K562 treated with DMSO at 1 percent for 48 hours (cell line): ENCODE measurements around the gene POLDIP2. TPM values are rescaled to one million over a fixed set of nuclear protein-coding genes. Genes with fewer than 3 reads are reported as not detected.

Source experiments
- total RNA-seq: library from RNA; unstranded; fragments of 300-600 nt; gene quantifications from 2 replicates; pipeline ENCODE4 v1.2.3, GENCODE V29; 2022; ENCODE audit warnings: low replicate concordance; ENCODE audit errors: extremely low read depth

Gene POLDIP2, protein sequence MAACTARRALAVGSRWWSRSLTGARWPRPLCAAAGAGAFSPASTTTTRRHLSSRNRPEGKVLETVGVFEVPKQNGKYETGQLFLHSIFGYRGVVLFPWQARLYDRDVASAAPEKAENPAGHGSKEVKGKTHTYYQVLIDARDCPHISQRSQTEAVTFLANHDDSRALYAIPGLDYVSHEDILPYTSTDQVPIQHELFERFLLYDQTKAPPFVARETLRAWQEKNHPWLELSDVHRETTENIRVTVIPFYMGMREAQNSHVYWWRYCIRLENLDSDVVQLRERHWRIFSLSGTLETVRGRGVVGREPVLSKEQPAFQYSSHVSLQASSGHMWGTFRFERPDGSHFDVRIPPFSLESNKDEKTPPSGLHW
- total RNA-seq = not detected in 2 replicates

DNA sequence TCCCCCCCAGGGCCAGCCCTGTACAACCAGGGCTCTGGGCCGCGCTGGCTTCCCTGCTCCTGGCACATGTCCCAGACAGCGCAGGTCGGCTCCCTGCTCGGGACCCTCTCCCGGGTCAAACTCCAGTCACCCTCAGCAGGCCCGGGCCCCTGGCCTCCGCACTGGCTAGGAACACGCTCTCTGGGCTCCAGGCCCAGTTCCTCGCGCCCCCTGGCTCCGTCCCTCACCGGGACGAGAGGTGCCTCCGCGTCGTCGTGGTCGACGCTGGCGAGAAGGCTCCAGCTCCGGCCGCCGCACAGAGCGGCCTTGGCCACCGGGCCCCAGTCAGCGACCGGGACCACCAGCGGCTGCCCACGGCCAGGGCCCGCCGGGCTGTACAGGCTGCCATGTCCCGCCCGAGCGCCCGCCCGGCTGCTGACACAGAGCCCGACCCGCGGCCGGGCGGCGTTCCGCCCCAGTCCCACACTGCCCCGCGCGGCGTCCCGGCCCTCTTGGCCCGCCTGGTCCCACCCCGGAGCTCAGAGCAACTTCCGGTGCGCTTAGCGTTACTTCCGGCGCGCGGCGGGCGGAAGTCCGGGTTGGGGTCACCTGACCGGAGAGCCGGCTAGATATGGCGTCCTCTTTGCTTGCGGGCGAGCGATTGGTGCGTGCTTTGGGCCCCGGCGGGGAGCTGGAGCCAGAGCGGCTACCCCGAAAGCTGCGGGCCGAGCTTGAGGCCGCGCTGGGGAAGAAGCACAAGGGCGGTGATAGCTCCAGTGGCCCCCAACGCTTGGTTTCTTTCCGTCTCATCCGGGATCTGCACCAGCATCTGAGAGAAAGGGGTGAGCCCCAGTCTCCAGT lies at the start of gene POLDIP2:
Gene POLDIP2 (minus strand): TSS at position 467 of the 840 bp plus-strand sequence. CDS start 79 bp downstream, at position 388.

DNA sequence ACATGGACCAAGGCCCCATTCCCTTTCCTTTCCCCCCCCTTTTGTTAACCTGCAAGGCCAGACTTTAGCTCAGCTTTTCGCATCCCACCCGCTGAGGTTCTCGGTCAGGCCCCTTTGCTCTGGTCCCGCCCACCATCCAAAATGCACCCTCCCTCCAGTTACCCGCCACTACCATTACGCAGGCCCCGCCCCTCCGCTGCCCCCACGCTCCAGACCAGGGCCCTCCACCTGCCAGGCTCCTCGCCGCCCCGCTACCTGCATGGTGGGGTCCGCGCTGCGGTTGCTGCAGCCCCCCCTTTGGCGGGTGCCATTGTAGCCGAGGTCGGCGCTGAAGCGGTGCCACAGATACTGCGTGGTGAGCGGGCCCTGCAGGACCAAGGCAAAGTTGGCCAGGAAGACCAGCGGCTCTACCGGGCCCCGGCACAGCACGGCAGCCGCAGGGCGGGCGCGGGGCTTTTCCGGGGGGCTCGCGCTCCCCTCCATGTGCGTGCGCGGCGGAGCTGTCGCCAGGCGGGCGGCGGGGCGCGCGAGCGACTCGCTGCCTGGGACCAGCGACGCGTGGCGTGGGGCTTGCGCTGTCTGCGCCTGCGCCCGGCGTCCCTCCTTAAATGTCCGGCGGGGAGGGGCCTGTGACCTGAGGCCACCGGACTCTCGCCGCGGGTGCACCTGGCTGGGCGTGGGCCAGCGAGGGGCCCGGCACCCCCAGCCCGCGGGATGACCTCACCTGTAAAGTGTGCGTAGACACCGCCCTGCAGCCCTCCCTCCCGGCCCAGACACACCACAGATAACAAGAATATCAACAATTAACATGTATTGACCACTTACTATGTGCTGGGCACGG lies 48.5 kb upstream of the POLDIP2 start, which contains the start of gene SLC46A1:
Gene SLC46A1 (minus strand): TSS at position 581 of the 841 bp plus-strand sequence. CDS start 98 bp downstream, at position 483.

DNA sequence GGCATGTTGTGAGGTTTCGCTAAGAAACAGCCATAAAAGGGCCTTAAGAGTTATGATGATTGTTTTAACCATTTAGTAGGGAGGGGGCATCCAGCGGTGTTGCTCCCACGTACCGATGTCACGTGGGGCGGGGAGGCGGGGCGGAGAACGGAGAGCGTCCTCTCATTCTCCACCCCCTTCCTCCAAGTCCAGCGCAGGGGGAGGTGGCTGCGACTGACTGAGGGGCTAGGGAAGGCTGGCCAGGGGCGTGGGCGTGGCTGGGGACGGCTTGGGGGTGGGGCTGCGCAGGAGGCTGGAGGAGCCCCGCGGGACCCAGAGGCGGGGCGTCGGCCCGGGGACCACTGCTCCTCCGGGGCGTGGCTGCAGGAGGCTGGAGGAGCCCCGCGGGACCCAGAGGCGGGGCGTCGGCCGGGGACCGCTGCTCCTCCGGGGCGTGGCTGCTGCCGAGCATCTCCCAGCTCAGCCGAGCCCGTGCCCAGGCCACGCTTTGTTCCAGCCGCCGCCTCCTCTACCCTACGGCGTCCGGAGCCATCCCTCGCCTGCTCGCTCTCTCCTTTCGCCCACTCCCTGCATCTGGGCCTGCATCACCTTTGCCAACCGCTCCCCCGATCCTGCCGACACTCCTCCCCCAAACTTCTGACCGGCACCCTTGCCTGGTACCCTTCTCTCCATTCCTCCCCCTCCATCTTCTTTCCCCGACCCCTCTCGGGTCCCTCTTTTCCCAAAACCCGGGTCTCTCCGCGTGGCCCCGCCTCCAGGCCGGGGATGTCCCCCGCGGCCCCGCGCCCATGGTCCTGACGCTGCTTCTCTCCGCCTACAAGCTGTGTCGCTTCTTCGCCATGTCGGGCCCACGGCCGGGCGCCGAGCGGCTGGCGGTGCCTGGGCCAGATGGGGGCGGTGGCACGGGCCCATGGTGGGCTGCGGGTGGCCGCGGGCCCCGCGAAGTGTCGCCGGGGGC lies 14.2 kb upstream of the POLDIP2 start, which contains the start of gene SARM1:
Gene SARM1 (plus strand): TSS at position 450 of the 958 bp plus-strand sequence. CDS start 339 bp downstream, at position 789.

DNA sequence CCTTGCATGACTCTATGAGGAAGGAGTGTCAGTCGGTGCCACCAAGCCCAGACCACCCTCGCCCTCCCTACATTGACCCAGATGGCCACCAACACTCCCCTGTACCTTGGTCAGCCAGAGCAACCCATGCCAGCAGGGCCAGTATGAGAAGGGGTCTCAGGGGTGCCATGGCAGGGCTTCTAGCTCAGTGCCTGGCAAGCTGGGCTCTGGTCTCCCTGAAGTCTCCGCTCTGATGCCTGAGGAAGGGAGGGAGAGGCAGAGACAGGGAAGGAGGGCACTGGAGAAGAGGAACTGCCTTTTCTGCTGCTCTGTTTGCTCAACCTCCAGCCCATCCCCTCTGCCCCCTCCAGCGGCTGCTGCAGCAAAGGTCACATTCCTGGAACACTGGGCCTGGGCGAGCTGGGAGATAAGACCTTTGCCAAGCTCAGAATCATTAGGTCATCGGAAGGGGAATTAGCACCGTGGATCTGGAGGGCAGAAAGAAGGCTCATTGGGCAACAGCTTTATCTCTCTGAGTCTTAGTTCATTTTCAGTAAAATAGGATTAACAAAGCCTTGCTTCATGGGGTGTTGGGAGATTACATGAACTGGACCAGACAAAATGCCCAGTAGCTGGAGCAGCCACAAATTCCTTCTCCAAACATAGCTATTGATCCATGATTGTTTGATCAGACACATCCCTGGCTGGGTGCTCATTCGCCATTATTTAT lies 12.9 kb upstream of the POLDIP2 start, which contains the start of gene VTN:
Gene VTN (minus strand): TSS at position 273 of the 709 bp plus-strand sequence. CDS start 104 bp downstream, at position 169.

DNA sequence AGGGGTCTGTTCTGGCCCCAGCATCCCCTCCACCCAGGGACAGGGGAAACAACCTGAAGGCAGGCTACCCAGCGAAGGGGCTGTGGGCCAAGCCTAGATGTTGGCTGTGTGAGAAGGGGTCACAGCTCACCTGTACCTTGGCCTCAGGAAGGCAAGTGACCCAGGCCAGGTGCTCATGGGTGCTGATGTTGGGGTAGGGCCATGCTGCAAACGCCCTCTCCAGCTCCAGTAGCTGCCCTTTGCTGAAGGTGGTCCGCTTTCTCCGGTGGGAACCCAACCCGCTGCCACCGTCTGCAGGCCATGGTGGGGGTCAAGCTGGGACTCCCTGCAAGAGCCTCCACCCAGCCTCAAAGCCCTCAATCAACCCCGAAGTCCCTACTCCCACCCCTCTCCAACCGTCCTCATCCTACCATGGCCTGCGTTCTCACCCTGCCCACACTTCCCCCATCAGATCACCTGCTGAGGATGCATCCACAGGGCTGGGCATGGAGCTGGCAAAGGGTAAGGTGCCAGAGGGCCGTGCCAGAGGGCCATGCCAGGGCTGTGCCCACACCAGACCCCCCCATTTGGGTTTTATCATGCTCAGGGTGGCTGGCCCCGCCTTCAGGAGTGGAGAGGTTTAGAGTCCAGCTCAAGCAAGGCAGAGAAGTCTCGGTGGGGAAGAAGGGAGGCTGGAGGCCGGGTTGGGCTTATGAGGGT lies 7.5 kb upstream of the POLDIP2 start, which contains the start of gene SEBOX:
Gene SEBOX (minus strand): TSS at position 535 of the 699 bp plus-strand sequence. CDS start 48 bp downstream, at position 487.

DNA sequence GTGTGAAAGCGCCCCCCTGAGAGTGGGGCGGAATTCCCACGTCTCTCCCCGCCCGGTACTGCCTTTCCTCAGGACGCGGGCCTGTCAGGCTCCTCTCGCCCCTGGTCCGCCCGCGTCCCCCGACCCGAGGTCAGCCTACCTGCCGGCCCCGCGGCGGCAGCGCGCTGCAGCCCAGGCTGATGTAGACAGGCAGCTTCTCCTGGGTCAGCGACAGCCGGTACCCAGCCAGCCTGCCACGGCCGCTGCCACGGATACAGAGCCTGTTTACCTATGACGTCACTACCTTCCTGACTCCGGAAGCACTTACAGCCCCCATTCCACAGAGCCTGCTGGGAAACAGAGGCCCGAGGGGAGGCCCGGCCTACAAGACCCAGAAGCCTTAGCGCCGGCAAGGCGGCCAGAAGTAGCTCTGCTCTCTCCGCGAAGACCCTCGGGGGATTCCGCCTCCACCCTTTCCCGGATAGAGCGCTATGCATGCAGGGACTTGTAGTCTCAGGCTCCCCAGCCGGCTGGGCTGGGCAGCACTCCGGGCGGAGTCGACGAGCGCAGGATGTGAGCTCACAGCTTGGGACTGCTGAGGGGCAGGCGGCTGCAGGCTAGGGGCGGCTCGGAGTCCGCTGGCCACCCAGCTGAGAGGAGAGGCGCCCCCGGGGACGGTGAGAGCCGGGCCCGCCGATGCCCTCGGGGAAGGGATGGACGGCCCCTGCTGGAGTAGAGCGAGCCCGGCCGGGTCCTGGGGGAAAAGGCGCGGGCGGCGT lies 21.9 kb downstream of the POLDIP2 start, which contains the start of the genes IFT20 and TNFAIP1:
Gene IFT20 (minus strand): TSS at position 272 of the 758 bp plus-strand sequence. CDS start 3,487 bp downstream, outside the sequence.
Gene TNFAIP1 (plus strand): TSS at position 561 of the 758 bp plus-strand sequence. CDS start 3,761 bp downstream, outside the sequence.

DNA sequence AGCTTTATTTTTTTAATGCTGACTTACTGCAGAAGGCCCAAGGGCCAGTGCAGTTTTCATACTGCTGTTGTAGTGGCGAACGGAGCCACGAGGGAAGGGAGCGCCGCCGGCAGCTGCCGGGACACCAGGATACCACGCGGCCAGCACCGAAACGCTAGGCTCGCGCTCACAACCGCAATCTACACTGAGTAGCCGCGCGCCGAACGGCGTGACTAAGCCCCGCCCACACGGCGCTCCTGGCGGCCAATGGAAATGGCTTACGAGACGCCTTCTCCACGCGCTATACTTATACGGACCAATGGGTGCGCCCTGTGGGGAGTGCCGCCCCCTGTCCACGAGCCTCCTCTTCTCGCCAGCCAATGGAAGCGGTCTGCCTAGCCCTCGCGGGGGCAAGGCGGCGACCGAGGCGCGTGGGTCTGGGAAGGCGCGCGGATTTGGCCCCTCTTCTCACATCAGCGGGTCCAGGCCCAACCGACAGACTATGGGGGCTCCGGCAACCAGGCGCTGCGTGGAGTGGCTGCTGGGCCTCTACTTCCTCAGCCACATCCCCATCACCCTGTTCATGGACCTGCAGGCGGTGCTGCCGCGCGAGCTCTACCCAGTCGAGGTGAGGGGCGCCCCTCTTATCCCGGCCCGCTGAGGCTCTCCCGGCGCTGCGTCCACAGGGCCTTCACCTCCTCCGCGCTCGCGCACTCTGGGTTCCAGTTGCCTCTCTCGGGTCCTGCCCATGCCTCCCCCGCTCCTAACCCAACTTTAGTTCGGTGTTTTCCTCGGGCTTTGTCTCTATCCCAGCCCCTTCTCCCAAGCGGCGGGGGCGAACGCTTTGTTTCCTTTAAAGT lies 38.3 kb downstream of the POLDIP2 start, which contains the start of gene TMEM97:
Gene TMEM97 (plus strand): TSS at position 442 of the 839 bp plus-strand sequence. CDS start 40 bp downstream, at position 482.

Other genes starting within 250 kb of the POLDIP2 start
- not detected in 2 replicates for gene TMEM97, start 38.3 kb downstream of the POLDIP2 start, total RNA-seq
- gene IFT20, start 22.1 kb downstream of the POLDIP2 start, total RNA-seq = not detected in 2 replicates
- not detected in 2 replicates for gene TNFAIP1, start 21.8 kb downstream of the POLDIP2 start, total RNA-seq
- not detected in 2 replicates for gene SEBOX, start 7.7 kb upstream of the POLDIP2 start, total RNA-seq
- gene VTN, start 12.8 kb upstream of the POLDIP2 start, total RNA-seq = not detected in 2 replicates
- gene SARM1, start 14.2 kb upstream of the POLDIP2 start, total RNA-seq = not detected in 2 replicates
- gene SLC46A1, start 48.7 kb upstream of the POLDIP2 start, total RNA-seq = not detected in 2 replicates
- not detected in 2 replicates for gene SLC13A2, start 116.1 kb upstream of the POLDIP2 start, total RNA-seq
- not detected in 2 replicates for gene FOXN1, start 148.8 kb upstream of the POLDIP2 start, total RNA-seq
- gene UNC119, start 195.1 kb upstream of the POLDIP2 start, total RNA-seq = not detected in 2 replicates
- gene PIGS, start 214.0 kb upstream of the POLDIP2 start, total RNA-seq = not detected in 2 replicates
- not detected in 2 replicates for gene ALDOC, start 219.4 kb upstream of the POLDIP2 start, total RNA-seq
- not detected in 2 replicates for gene SPAG5, start 241.5 kb upstream of the POLDIP2 start, total RNA-seq